Suprapubic skin (tissue), 4 donors: ENCODE data around the gene SNX21. TPM values are rescaled to one million over a fixed set of nuclear protein-coding genes. Genes with fewer than 3 reads are reported as not detected.
"Not testable (repeated sequence)": the region's sequence is repeated elsewhere in the genome, so short reads cannot be mapped to it uniquely, and the experiment has no call there.

Source experiments
- DNase-seq, 2 donors: peaks; one replicate each; pipeline ENCODE4 v3.0.0-alpha.2; 2019; ENCODE audit warnings: low spot score in 2 of 2
- H3K27ac ChIP-seq: fragments of 200-600 bp; sonication (generic); one replicate; pipeline ENCODE4 v1.5.1; 2019
- H3K27me3 ChIP-seq: fragments of 200-600 bp; sonication (generic); one replicate; pipeline ENCODE4 v1.5.1; 2019
- H3K36me3 ChIP-seq: fragments of 200-600 bp; sonication (generic); one replicate; pipeline ENCODE4 v1.5.1; 2019
- H3K4me1 ChIP-seq: fragments of 200-600 bp; sonication (generic); one replicate; pipeline ENCODE4 v1.5.1; 2019
- H3K4me3 ChIP-seq: fragments of 200-600 bp; sonication (generic); one replicate; pipeline ENCODE4 v1.5.1; 2019; ENCODE audit warnings: mild to moderate bottlenecking
- H3K9me3 ChIP-seq: fragments of 200-600 bp; sonication (generic); one replicate; pipeline ENCODE4 v1.5.1; 2019
- CTCF ChIP-seq, 2 donors: fragments of 200-600 bp in 1 of 2; fragments of 450-650 bp in 1 of 2; sonication (generic) in 1 of 2; IDR thresholded peaks; one replicate each; pipeline ENCODE4 v1.5.1; 2016 to 2019; ENCODE audit warnings: antibody characterized with exemption in 2 of 2, mild to moderate bottlenecking in 1 of 2, moderate library complexity in 1 of 2
- EP300 ChIP-seq: sonication (generic); formaldehyde crosslinking; IDR thresholded peaks from one replicate; pipeline ENCODE4 v1.6.1; 2017; ENCODE audit warnings: antibody characterized with exemption
- POLR2A ChIP-seq, 2 donors: fragments of 450-650 bp; IDR thresholded peaks; one replicate each; pipeline ENCODE4 v1.6.1; 2017; ENCODE audit warnings: antibody characterized with exemption in 2 of 2, mild to moderate bottlenecking in 2 of 2, moderate library complexity in 2 of 2
- POLR2AphosphoS5 ChIP-seq, 3 donors: sonication (generic); formaldehyde crosslinking; IDR thresholded peaks; one replicate each; pipeline ENCODE4 v1.6.1; 2017; ENCODE audit warnings: antibody characterized with exemption in 3 of 3
- WGBS: methylation state at CpG from one replicate; pipeline ENCODE4 v1.1.5; 2018; 5-methylcytosine and 5-hydroxymethylcytosine counted together
- total RNA-seq, 4 donors: library from RNA; depleted of rRNA; stranded (reverse); fragments of >200 nt; gene quantifications; one replicate each; pipeline ENCODE4 v1.1.0, GENCODE V29; 2016

SNX21 gene
- total RNA-seq, 4 donors from 2014 or later: 106 to 161 (median 143) TPM

- TF ChIP-seq EP300: no peak
- DNase-seq: no peak
- Histone ChIP-seq H3K36me3 (no peaks in the 10 kb centered on the region), H3K27ac (peak within 1 kb of the TSS; percentile 57), H3K4me3 (no peak within 1 kb of the TSS), H3K27me3 (peaks cover 12% of the 10 kb centered on the region), H3K4me1 (peaks cover 35% of the 10 kb centered on the region), H3K9me3 (no peaks in the 10 kb centered on the region)
- WGBS: 83% methylated on average over 3 of the region's 8 CpGs
These were observed 6.5 kb upstream of the SNX21 start, which contains the start of gene TNNC2 for GRCh38 chr20:45827030-45827652. Gene TNNC2 (minus strand): TSS chr20:45827312. CDS start chr20:45827248, 64 bp downstream.

- TF ChIP-seq POLR2A (IDR thresholded peaks at IDR 0.05) (no peak), CTCF (IDR thresholded peaks at IDR 0.05) (no peak), EP300 (no peak), POLR2AphosphoS5 (IDR thresholded peaks at IDR 0.05) (no peak)
- H3K27ac ChIP-seq: no peak overlapping the region
- 87% methylated on average over 6 of the region's 6 CpGs for WGBS
These were observed 5.9 kb upstream of the SNX21 start for GRCh38 chr20:45827712-45828111.

GRCh38 chr20:45828589-45828988, 5.0 kb upstream of the SNX21 start:
- WGBS: 59% methylated on average over 2 of the region's 2 CpGs
- no peak overlapping the region for H3K4me3 ChIP-seq
- no peak for DNase-seq
- TF ChIP-seq CTCF (IDR thresholded peaks at IDR 0.05): no peak
- no peak for TF ChIP-seq POLR2A (IDR thresholded peaks at IDR 0.05)
- no peak for TF ChIP-seq EP300
- no peak for TF ChIP-seq POLR2AphosphoS5 (IDR thresholded peaks at IDR 0.05)
- H3K9me3 ChIP-seq: no peaks in the 10 kb centered on the region
- peak overlapping the region; percentile 31 for H3K27ac ChIP-seq
- no peaks in the 10 kb centered on the region for H3K36me3 ChIP-seq
- H3K27me3 ChIP-seq: peaks cover 4% of the 10 kb centered on the region
- peaks cover 35% of the 10 kb centered on the region for H3K4me1 ChIP-seq

More at GRCh38 chr20:45827712-45828111, 5.9 kb upstream of the SNX21 start:
- no peak overlapping the region for H3K4me3 ChIP-seq
- no peaks in the 10 kb centered on the region for H3K36me3 ChIP-seq
- no peak for DNase-seq
- peaks cover 12% of the 10 kb centered on the region for H3K27me3 ChIP-seq
- H3K4me1 ChIP-seq: peaks cover 35% of the 10 kb centered on the region
- H3K9me3 ChIP-seq: no peaks in the 10 kb centered on the region

GRCh38 chr20:45829673-45830106, 3.9 kb upstream of the SNX21 start:
- 84% methylated on average over 4 of the region's 4 CpGs for WGBS
- H3K36me3 ChIP-seq, H3K27me3 ChIP-seq, H3K27ac ChIP-seq, H3K4me3 ChIP-seq, H3K9me3 ChIP-seq, DNase-seq: not testable (repeated sequence)
- H3K4me1 ChIP-seq: peaks cover 32% of the 10 kb centered on the region

GRCh38 chr20:45832619-45833018, 980 bp upstream of the SNX21 start:
- Histone ChIP-seq H3K9me3 (no peaks in the 10 kb centered on the region), H3K27ac (peak overlapping the region; percentile 97), H3K4me1 (peaks cover 42% of the 10 kb centered on the region), H3K4me3 (peak overlapping the region; percentile 61), H3K27me3 (no peaks in the 10 kb centered on the region), H3K36me3 (no peaks in the 10 kb centered on the region)
- WGBS: 79% methylated on average over 4 of the region's 4 CpGs
- DNase-seq: no peak
- TF ChIP-seq CTCF (IDR thresholded peaks at IDR 0.05): no peak
- TF ChIP-seq EP300: no peak
- TF ChIP-seq POLR2AphosphoS5 (IDR thresholded peaks at IDR 0.05): no peak
- TF ChIP-seq POLR2A (IDR thresholded peaks at IDR 0.05): no peak

GRCh38 chr20:45833883-45834796, 541 bp downstream of the SNX21 start:
- 3% methylated on average over 22 of the region's 71 CpGs for WGBS
- peak; percentile 86 to 90 for DNase-seq
- no peak for TF ChIP-seq EP300
- no peak for TF ChIP-seq CTCF (IDR thresholded peaks at IDR 0.05)
- peak in 1 of 3 donors; percentile 33 for TF ChIP-seq POLR2AphosphoS5 (IDR thresholded peaks at IDR 0.05)

More at GRCh38 chr20:45833883-45834796, 541 bp downstream of the SNX21 start:
- H3K4me3 ChIP-seq: peak overlapping the region; percentile 61
- no peaks in the 10 kb centered on the region for H3K9me3 ChIP-seq
- H3K27me3 ChIP-seq: no peaks in the 10 kb centered on the region
- peaks cover 9% of the 10 kb centered on the region for H3K36me3 ChIP-seq
- peaks cover 42% of the 10 kb centered on the region for H3K4me1 ChIP-seq
- H3K27ac ChIP-seq: peak overlapping the region; percentile 97
